ENCODE data around the gene SLC50A1. TPM values are rescaled to one million over a fixed set of nuclear protein-coding genes. Genes with fewer than 3 reads are reported as not detected.

Gene SLC50A1
- total and polyA plus RNA-seq, 2 of the 8 experiments (the other 6 are each of a cell fraction or from before 2014, with no cell fraction given) = 36.5 to 90.8 TPM

DNA sequence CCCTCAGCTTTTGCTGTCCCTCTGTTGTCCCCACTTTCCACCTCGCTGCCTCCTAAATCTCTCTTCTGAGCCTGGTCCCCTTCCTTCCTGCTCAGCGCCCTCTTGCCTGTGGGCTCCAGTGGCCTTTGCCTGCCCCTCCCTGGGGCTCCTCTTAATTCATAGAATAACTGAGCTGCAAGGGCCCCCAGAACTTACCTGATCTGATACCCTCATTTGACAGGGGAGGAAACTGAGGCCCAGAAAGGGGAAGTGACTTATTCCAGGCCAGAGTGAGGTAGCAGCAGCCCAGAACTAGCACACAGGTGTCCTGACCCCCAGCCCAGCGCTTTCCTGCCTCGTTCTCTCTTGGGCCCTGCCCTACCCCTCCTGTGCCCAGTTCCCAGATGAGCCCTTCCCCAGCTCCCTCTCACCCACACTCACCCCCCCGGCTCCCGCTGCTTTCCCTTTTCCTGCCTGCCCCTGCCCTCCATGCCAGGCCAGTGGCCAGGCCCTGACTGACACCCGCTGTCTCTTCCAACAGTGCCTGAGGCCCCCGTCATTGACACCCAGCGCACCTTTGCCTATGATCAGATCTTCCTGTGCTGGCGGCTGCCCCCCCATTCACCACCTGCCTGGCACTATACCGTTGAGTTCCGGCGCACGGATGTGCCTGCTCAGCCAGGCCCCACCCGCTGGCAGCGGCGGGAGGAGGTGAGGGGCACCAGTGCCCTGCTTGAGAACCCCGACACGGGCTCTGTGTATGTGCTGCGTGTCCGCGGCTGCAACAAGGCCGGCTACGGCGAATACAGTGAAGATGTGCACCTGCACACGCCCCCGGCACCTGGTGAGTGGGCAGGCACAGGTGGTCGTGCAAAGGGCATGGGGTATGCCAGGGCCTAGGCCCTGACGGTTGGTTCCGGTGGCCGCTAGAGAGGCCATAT lies 43.7 kb downstream of the SLC50A1 start:
- no peak overlapping the region for H4K5ac ChIP-seq (ENCODE audit: insufficient read length, low read depth, low read length)
- no peak overlapping the region for H4K8ac ChIP-seq (ENCODE audit: extremely low read depth, insufficient read depth, low read length)
- H3K4me3 ChIP-seq (ENCODE audit: extremely low read depth in 1 of 4, insufficient read depth in 2 of 4, low read depth in 3 of 4, low read length in 4 of 4) = no peak overlapping the region
- no peak overlapping the region for H3K56ac ChIP-seq (replicated peaks; ENCODE audit: insufficient read length, low read depth, low read length)
- no peak overlapping the region for H2AK5ac ChIP-seq (ENCODE audit: low read depth, low read length)
- H3K36me3 ChIP-seq (ENCODE audit: control insufficient read depth in 2 of 4, insufficient read depth in 4 of 4, low read length in 3 of 4) = peaks cover 15 to 49% (median 33%) of the 10 kb centered on the region in 4 experiments
- no peak overlapping the region for H2BK15ac ChIP-seq (ENCODE audit: low read length)
- no peak overlapping the region for H2BK12ac ChIP-seq (ENCODE audit: low read depth, low read length)
- H3K14ac ChIP-seq (ENCODE audit: insufficient read length) = no peak overlapping the region
- H3K4me1 ChIP-seq (replicated peaks in 1 of 4; ENCODE audit: control insufficient read depth in 3 of 4, insufficient read depth in 4 of 4, low read length in 3 of 4) = peaks cover 0 to 18% (median 8%) of the 10 kb centered on the region in 4 experiments; a peak in 5 of 7 replicates
- FAIRE-seq = no peak
- H3K9ac ChIP-seq (replicated peaks in 1 of 4; ENCODE audit: extremely low read depth in 1 of 4, low read depth in 3 of 4, low read length in 3 of 4) = no peak overlapping the region
- peaks cover 0 to 4% of the 10 kb centered on the region in 2 experiments; a peak in 1 of 4 replicates for H3K79me2 ChIP-seq (ENCODE audit: control insufficient read depth in 1 of 2, insufficient read depth in 2 of 2, low read length in 2 of 2)
- H3K4ac ChIP-seq (replicated peaks; ENCODE audit: insufficient read length, low read depth, low read length) = no peak overlapping the region
- no peak for DNase-seq (ENCODE audit: low read depth in 1 of 2, low spot score in 2 of 2)
- H3K23me2 ChIP-seq (ENCODE audit: low read depth, low read length) = peaks cover 4% of the 10 kb centered on the region; the same call in 1 of the 2 replicates
- no peak overlapping the region for H3K23ac ChIP-seq (ENCODE audit: insufficient read length)
- H2AFZ ChIP-seq (ENCODE audit: low read length) = no peak overlapping the region
- H4K91ac ChIP-seq (replicated peaks; ENCODE audit: insufficient read length, low read length) = no peak overlapping the region
- H2BK5ac ChIP-seq (ENCODE audit: low read depth, low read length) = no peak overlapping the region
- POLR2A ChIA-PET (ENCODE audit: partially characterized antibody) = interaction anchor here (1.6 to 20.5 kb wide), 2 partner anchors 22 to 45 kb away, joined by 3 to 512 read pairs; partner anchors contain the start of genes MTX1 and THBS3
- no peaks in the 10 kb centered on the region for H3K27me3 ChIP-seq (replicated peaks in 1 of 4; ENCODE audit: control insufficient read depth in 3 of 4, extremely low read depth in 1 of 4, insufficient read depth in 3 of 4, low read length in 3 of 4)
- H3K18ac ChIP-seq (ENCODE audit: extremely low read depth, low read length) = no peak overlapping the region
- H3K27ac ChIP-seq (ENCODE audit: low read depth, low read length) = no peak overlapping the region
- no peaks in the 10 kb centered on the region; the same call in 1 of the 2 replicates for H3K79me1 ChIP-seq (ENCODE audit: low read depth, low read length)
- no peaks in the 10 kb centered on the region for H3K9me3 ChIP-seq (ENCODE audit: insufficient read depth in 2 of 2, low read depth in 1 of 2, low read length in 1 of 2)
- H4K20me1 ChIP-seq (replicated peaks in 1 of 2; ENCODE audit: control insufficient read depth in 1 of 2, insufficient read depth in 2 of 2, low read length in 2 of 2) = peaks cover 8 to 10% of the 10 kb centered on the region in 2 experiments
- H2BK20ac ChIP-seq (ENCODE audit: low read length) = no peak overlapping the region
- no peak overlapping the region for H2BK120ac ChIP-seq (replicated peaks; ENCODE audit: low read depth, low read length)
- H3K4me2 ChIP-seq (ENCODE audit: insufficient read depth in 1 of 2, low read depth in 2 of 2, low read length in 2 of 2) = no peak overlapping the region
- CTCF ChIA-PET (ENCODE audit: partially characterized antibody) = interaction anchor here (1.8 to 7.9 kb wide), 2 partner anchors 15 to 28 kb away, joined by 4 to 107 read pairs; partner anchors contain the start of gene THBS3
- no peak for TF ChIP-seq SP1 (IDR thresholded peaks at IDR 0.05; ENCODE audit: low read depth, low read length)
- no peak for TF ChIP-seq BCL11A (IDR thresholded peaks at IDR 0.05; ENCODE audit: low read depth in 2 of 2, low read length in 2 of 2)
- TF ChIP-seq ATF3 (IDR thresholded peaks at IDR 0.05; ENCODE audit: insufficient read depth, low read depth, low read length) = no peak
- TF ChIP-seq SP2 (IDR thresholded peaks at IDR 0.05; ENCODE audit: low read length) = no peak
- TF ChIP-seq NRF1 (IDR thresholded peaks at IDR 0.05; ENCODE audit: low read depth, low read length) = no peak
- TF ChIP-seq CHD2 (IDR thresholded peaks at IDR 0.05; ENCODE audit: low read length) = no peak
- 94% methylated on average over 30 of the region's 31 CpGs; no CpG with 5 or more reads in 1 of the 2 experiments for WGBS, 2 experiments (ENCODE audit: extremely low coverage in 1 of 2, insufficient coverage in 1 of 2, insufficient read length in 1 of 2, insufficient replicate concordance in 2 of 2, low coverage in 1 of 2, low lambda C conversion rate in 2 of 2, missing lambda C conversion rate in 1 of 2)
